HEK293T (cell line): ENCODE results near the gene GRAMD4.

Experiments used
- ARNT ChIP-seq: fragments of 450-650 bp; IDR thresholded peaks from 2 replicates; pipeline ENCODE4 v1.6.1; 2017; ENCODE audit warnings: mild to moderate bottlenecking
- BHLHE40 ChIP-seq: fragments of 450-650 bp; IDR thresholded peaks from 2 replicates; pipeline ENCODE4 v1.6.1; 2016; ENCODE audit warnings: mild to moderate bottlenecking, moderate library complexity, borderline replicate concordance
- CTBP1 ChIP-seq: fragments of 450-650 bp; IDR thresholded peaks from 2 replicates; pipeline ENCODE4 v1.6.1; 2016; ENCODE audit warnings: borderline replicate concordance
- FOXA1 ChIP-seq: fragments of 450-650 bp; IDR thresholded peaks from 2 replicates; pipeline ENCODE4 v1.6.1; 2016; ENCODE audit warnings: mild to moderate bottlenecking
- FOXM1 ChIP-seq: fragments of 450-650 bp; IDR thresholded peaks from 2 replicates; pipeline ENCODE4 v1.6.1; 2017; ENCODE audit warnings: mild to moderate bottlenecking, borderline replicate concordance
- L3MBTL2 ChIP-seq: fragments of 450-650 bp; conservative IDR thresholded peaks from 2 replicates; pipeline ENCODE4 v1.6.1; 2016; ENCODE audit warnings: mild to moderate bottlenecking
- NFRKB ChIP-seq: fragments of 450-650 bp; IDR thresholded peaks from 2 replicates; pipeline ENCODE4 v1.6.1; 2016; ENCODE audit warnings: mild to moderate bottlenecking, moderate library complexity
- SP1 ChIP-seq: fragments of 450-650 bp; IDR thresholded peaks from 2 replicates; pipeline ENCODE4 v1.6.1; 2017
- SUZ12 ChIP-seq: fragments of 450-650 bp; IDR thresholded peaks from 2 replicates; pipeline ENCODE4 v1.6.1; 2016; ENCODE audit warnings: mild to moderate bottlenecking
- ZNF384 ChIP-seq: fragments of 450-650 bp; IDR thresholded peaks from 2 replicates; pipeline ENCODE4 v1.6.1; 2016

GRCh38 chr22:46714550-46714949, 94.4 kb downstream of the GRAMD4 start:
- TF ChIP-seq CTBP1 (no peak), L3MBTL2 (no peak), ZNF384 (no peak), FOXM1 (no peak), NFRKB (no peak), SUZ12 (no peak), BHLHE40 (no peak), ARNT (no peak), SP1 (no peak), FOXA1 (no peak)
